ENCODE data around the gene MUS81. TPM values are rescaled to one million over a fixed set of nuclear protein-coding genes. Genes with fewer than 3 reads are reported as not detected.

Gene MUS81
- polyA plus RNA-seq, 2 of the 4 experiments (the other 2 are of a cell fraction) = 27.8 to 33.4 TPM

GRCh38 chr11:65890324-65891218 is 30.3 kb downstream of the MUS81 start, which contains the start of gene CCDC85B (continued):
- TF ChIP-seq USF2 (IDR thresholded peaks at IDR 0.05) = peak; percentile 17
- peak; percentile 44; the same call in 1 of the 2 replicates for TF ChIP-seq PBX3 (IDR thresholded peaks at IDR 0.05)
- peak; percentile 95 for TF ChIP-seq MAX (IDR thresholded peaks at IDR 0.05)

- Histone ChIP-seq H3K4me3 (peak overlapping the region; percentile 69), H3K27ac (peak overlapping the region; percentile 87 to 96), H3K9me3 (no peaks in the 10 kb centered on the region), H3K4me2 (peak overlapping the region; percentile 97), H3K4me1 (peaks cover 58% of the 10 kb centered on the region)
- WGBS (ENCODE audit: missing lambda C conversion rate) = 23% methylated on average over 24 of the region's 57 CpGs
- TF ChIP-seq E2F6 (IDR thresholded peaks at IDR 0.05; ENCODE audit: borderline replicate concordance, low read depth) (0 out of 2 replicates have a peak, but pooled peaks have one; percentile 45), JUN (IDR thresholded peaks at IDR 0.05) (peak in 1 of 2 experiments; percentile 60; a peak in 3 of 5 replicates), CEBPB (IDR thresholded peaks at IDR 0.05) (no peak), MAX (IDR thresholded peaks at IDR 0.05) (peak; percentile 5; the same call in 1 of the 2 replicates), ZFP36 (IDR thresholded peaks at IDR 0.05; ENCODE audit: borderline replicate concordance, partially characterized antibody) (peak; percentile 91), USF2 (IDR thresholded peaks at IDR 0.05) (peak; percentile 2; the same call in 1 of the 2 replicates), CTCF (IDR thresholded peaks at IDR 0.05) (peak; percentile 33; the same call in 2 of the 3 replicates), RAD21 (conservative IDR thresholded peaks at IDR 0.05 in 1 of 2, IDR thresholded peaks at IDR 0.05 in 1 of 2) (0 out of 5 replicates have a peak, but pooled peaks of 1 of the 2 experiments have one; percentile 2), FOSB (CRISPR knock-in tag; IDR thresholded peaks at IDR 0.05) (peak; percentile 91), BHLHE40 (IDR thresholded peaks at IDR 0.05; ENCODE audit: low read depth, low read length) (no peak), POLR2A (IDR thresholded peaks at IDR 0.05; ENCODE audit: low read length) (peak; percentile 7; the same call in 1 of the 2 replicates), NR3C1 (IDR thresholded peaks at IDR 0.05) (no peak), ESRRA (IDR thresholded peaks at IDR 0.05; ENCODE audit: borderline replicate concordance, low read length) (0 out of 2 replicates have a peak, but pooled peaks have one; percentile 18), TP53 (CRISPR knock-in tag; IDR thresholded peaks at IDR 0.05) (peak; percentile 87; the same call in 1 of the 2 replicates), RARB (CRISPR knock-in tag; IDR thresholded peaks at IDR 0.05) (peak; percentile 14), SMC3 (IDR thresholded peaks at IDR 0.05) (no peak), POLR2AphosphoS2 (conservative IDR thresholded peaks at IDR 0.05; ENCODE audit: low read length) (peak; percentile 96), TFCP2L1 (CRISPR knock-in tag; IDR thresholded peaks at IDR 0.05) (peak; percentile 96; the same call in 1 of the 2 replicates), PBX3 (IDR thresholded peaks at IDR 0.05) (peak; percentile 85), HOXA7 (CRISPR knock-in tag; IDR thresholded peaks at IDR 0.05) (peak; percentile 89)
- no peak for FAIRE-seq
- ATAC-seq = peak in 1 of 2 experiments; percentile 2; a peak in 5 of 6 replicates
- CTCF ChIA-PET = interaction anchor here (0.5 to 20.5 kb wide), 16 partner anchors 12 to 187 kb away, joined by 3 to 618 read pairs (median 4); partner anchors contain the start of genes C11orf68, CFL1, CTSW and DRAP1
- POLR2A ChIA-PET = interaction anchor here (0.5 to 4.3 kb wide), 12 partner anchors 7 to 179 kb away, joined by 3 to 38 read pairs (median 9); partner anchors contain the start of genes C11orf68, CFL1, FOSL1 and KAT5
- peak; percentile 43 to 52 for DNase-seq (ENCODE audit: low read depth in 1 of 2, low spot score in 1 of 2)
Measured at GRCh38 chr11:65891219-65892136, 31.2 kb downstream of the MUS81 start.
